Fibroblast of skin of abdomen (primary cell): Measurements from ENCODE around the gene MICAL2.
A peak's percentile ranks its signal among the peaks of the same experiment; 100 is the strongest.

Experiments used
- DNase-seq: peaks from one replicate; pipeline ENCODE4 v3.0.0-alpha.2; 2013

Gene MICAL2

DNA sequence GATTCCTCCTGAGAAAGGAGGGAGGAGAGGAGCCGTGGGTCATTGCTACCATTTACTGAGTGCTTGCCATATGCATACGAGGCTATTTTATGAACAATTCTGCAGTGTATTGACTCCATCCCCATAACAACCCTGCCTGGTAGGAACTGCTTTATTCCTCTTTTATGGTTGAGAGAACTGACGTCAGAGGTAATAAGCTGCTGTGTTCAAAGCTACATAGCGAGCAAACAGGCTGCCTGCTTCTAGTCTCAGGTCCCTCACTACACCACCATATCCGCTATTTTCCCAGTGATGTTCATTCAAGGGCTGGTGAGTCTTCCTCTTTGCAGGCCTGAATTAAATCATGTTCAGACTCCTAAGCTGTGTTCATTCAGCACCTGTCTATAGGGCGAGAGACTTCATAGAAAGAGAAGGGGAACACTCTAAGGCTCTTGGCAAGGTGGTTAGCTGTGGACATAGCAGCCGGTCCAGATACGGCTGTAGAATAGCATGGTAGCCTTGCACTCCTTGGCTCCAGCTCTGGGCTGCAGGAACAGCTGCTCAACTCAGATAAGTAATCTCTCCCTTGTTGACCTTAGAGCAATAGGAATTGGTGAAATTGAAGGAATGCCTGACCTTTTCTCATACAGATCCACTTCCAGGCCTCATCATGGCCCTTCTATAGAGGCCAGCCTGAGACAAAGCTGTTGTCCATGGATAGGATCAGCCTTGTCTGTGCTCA is 82.6 kb downstream of the MICAL2 start:
- no peak for DNase-seq

DNA sequence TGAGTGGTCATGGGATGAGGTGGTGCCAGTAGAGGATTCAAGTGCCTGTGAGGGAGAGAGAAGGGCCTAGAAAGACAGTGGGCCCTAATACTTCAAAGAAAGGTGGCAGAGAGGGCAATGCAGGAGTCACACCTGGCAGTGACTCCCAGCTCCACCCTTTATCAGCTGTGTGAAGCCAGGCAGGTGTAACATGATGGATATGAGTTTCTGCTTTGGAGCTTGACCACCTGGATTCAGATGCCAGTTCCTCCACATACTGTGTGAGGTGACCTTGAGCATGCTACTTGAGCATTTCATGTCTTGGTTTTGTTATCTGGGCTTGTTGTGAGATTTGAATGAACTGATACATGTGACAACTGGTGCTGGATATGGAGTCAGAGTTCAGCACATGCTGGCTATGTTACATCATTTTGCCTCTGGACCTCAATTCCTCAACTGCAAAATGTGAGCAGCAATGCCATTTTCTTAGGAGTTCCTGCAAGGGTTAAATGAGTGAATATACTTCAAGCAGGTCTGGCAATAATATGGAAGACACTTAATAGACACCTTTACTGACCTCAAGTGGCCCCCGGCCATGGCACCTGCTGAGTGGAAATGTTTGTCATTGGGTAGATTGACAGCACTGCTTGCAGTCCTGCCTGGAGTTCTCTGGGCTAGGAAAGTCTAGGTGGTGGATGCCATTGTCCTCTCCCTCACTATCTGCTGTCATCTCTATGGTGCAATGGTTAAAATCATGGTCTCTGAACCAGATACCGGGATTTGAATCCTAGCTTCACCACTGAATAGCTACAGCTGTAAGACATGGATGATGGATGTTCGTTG is 83.3 kb downstream of the MICAL2 start:
- DNase-seq, result no peak

DNA sequence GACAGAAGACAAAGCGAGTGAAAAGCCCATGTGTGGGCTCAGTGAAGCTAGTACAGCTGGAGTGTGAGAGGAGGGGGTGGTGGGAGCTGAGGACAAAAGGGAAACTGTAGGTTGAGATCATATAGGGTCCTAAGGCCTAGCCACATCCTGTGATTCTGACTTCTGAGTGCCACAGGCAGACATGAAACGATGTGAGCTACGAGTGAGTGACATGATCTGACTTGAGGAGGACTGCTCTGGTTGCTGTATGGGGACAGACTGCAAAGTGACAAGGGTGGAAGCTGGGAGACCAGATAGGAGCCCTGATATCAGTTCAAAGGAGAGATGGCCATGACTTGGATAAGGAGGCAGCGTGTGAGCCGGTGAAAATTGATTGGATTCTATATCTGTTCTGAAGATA is 85.4 kb downstream of the MICAL2 start:
- no peak for DNase-seq

DNA sequence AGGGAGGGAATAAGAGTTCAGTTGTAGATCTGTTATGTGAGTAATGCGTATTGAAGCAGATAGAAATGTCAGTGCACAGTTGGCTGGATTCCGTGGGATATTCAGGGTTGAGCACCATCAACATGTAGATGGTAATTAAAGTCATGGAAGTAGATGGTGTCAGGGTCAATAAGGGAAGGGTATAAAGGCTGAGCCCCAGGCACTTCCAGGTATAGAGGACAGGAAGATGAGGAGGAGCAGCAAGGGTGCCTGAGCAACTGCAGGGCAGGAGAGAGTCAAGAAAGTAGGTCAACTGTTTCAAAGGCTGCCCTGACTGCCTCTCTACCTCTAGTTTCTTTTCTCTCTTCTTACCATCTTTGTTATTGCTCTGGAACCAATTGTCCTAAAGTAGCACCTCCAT is 85.9 kb downstream of the MICAL2 start:
- DNase-seq, result no peak

DNA sequence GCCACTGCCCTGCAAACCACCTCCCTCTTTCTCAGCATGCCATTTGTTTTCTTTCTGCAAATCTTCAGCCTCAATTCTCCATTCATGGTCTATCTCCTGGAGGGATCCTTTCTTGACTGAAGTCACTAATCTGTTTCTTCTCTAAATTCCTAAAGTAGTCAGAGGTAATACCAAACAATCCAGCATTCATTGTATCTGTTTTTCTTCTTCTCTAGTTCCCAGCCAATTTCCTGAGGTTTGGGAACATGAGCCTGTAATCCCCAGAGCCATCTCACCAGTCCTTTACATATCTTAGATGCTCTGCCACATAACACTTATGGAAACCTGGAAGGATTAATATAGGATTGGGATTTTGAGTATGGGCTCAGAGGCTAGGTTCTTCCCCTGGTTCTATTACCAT is 86.5 kb downstream of the MICAL2 start:
- DNase-seq, result no peak

DNA sequence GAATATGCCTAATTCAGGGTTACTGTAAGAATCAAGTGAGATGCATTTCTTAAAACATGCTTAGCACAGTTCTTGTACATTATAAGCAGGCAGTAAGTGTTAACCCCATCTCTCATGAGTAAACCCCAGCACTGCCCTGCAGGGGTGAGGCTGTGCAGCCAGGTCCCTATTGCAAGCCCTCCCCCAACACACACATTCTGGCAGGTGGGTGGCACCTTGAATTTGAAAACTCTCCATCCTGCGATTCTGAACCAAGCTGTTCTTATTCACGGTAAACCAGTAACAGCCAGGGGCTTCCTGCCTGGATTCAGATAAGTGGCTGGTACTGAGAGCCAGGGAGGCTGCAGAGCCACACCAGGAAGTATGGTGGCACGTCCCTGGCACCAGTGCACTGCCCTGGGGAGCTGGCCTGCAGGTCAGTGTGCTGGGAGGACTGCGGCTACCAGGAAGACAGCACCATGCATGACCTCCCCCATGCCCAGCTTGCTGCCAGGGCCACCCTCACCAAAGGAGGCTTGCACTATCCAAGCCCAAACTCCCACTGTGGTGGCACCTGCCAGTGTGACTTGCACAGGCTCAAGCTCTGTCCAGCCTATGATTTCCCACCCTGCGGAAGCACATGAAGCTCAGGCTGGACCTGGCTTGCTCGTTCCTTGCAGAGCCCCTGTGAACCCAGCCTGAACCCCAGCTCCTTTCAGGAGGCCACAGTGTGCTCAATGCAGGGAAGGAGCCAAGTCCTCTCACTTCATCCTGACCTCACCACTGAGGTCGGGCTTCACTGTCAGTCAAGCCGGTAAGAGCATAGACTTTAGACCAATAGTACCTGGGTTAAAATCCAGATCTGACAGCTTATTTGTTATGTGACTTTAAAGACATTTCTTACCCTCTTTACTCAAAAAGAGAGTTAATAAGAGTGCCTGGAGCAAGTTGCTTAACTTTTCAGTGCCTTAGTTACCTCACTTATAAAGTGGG is 88.1 kb downstream of the MICAL2 start:
- no peak for DNase-seq

DNA sequence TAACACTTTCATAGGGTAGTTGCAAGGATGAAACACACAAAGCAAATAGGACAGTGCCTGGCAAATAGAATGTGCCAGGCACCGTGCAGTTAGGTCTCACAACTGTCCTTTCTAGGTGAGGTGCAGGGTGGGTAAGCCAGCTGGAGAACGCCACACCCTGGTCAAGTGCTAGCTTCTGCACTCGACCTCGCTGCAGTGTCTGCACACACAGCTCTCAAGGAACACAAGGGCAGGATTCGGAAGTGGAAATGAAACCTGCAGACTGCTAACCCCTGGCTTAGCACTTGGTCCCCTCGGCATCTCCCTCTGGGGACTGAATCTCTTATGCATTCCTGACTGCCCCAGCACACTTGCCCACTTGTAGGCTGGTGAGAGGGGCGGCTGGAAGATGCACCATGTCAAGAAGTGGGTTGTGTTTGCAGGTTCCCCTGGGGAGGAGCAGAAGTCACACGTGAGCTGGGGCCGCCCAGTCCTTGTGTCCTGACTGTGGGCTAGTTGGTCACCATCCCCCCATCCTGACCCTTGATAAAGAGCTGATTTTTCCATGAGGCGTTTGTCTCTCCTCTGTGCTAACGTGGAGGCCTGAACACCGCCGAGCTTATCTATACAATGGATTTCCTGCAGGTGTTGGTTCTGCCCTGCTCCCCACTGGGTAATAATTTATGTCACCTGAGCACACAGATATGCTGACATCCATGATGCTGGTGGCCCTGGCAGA is 89.0 kb downstream of the MICAL2 start:
- no peak for DNase-seq

DNA sequence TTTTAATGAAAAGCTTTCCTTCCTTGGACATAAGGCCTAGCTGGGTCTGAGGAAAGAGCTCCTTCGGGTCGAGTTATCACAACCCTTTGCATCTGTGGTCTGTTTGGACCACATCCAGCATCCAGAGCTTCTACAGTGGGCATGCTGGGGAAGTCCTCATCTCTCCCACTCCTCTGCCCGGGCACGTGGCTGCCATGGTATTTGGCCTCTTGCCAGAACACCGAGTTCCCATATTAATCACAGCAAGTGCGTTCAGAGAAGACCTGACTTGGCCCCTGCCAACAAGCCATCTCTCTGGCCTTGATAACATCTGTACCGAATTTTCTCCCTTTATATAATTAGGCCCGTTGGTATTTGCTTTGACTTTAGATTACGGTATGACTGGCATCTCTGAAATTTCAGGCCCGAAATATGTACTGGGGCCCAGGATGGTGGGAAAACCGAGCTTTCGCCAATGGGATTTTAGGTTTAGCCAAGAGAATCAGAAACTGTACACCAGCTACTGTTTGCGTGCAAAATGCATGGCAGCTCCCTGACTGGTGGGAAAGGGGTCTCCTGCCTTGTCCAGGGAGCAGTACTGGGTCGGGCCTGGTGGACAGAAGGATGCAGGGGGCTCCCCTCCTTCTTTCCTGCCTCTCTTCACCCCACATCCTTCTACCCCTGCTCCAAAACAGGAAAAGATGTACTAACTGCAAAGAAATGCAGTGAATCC is 90.0 kb downstream of the MICAL2 start:
- peak; percentile 90 for DNase-seq

DNA sequence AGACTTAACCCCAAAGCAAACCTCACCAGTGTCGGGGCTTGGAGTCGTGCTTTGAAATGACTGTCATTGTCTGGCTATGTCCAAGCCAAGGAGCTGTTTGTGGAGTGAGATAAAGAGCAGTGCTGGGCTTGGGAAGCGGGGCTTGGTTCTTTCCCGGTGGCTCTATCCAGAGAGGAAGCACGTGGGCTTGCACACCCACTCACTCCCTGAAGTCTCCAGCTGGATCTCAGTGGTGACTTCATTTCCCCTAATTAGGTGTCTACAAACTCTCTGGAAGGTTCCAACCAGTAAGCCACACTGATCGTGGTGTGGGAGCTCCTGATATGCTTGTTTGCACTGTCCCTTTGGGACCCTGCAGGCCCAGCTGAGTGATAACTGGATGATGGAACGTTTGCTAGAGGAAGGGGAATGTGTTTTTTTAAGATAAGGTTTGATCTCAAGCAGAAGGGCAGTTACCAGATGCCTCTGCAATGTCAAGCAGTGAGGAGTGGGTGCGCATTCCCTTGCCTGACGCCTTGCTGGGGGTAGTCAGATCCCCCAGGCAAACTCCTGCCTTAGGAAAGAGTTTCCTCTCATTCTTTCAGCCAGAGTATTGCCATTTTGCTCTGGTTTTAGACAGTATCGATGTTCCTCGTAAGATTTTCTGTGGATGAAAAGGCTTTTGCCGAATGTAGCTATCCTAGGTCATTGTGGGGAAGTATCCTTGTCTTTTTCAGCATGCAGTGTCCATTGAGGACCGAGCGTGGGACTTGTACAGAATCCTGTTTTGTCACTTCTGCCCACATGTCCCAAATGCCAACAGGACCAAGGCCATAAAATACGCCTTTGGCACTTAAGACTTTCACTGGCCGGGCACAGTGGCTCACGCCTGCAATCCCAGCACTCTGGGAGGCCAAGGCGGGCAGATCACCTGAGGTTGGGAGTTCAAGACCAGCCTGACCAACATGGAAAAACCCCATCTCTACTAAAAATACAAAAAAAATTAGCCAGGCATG is 90.9 kb downstream of the MICAL2 start:
- peak; percentile 98 for DNase-seq

DNA sequence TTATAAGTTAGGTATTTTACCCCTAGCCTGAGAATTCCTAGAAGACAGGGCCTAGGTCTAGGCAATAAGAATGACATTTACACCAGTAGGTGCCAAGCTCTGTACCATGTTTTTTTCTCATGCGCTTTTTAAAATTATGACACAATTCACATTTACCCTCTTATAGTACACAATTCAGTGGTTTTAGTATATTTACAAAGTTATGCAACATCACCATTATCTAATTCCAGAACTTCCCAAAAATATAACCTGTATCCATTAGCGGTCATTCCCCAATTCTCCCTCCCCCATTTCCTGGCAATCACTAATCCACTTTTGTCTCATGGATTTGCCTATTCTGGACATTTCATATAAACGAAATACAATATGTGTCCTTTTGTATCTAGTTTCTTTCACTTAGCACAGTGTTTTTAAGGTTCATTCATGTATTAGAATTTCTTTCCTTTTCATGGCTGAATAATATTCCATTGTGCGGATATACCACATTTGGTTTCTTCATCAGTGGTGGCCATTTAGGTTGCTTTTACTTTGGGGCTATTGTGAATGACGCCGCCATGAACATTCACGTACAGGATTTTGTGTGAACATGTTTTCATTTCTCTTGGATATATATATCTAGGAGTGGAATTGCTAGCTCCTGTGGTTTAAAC is 92.4 kb downstream of the MICAL2 start:
- no peak for DNase-seq

DNA sequence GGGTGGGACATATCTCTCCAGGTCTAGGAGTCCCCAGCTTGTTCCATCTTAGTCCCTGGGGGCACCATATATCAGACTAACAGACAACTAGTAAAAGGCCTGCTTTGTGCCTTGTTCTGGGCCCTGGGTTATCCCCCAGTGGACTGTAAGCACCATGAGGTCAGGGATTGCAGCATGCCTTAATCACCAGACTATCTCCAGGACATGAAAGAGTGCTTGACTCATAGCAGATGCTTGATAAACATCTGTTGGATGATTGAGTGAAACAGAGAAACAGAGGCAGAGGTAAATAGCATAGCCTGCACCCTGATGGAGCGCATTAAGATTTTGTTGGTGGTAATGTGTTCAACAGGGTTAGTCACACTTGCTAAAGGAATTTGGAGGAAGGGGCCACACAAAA is 94.1 kb downstream of the MICAL2 start:
- DNase-seq, result no peak

DNA sequence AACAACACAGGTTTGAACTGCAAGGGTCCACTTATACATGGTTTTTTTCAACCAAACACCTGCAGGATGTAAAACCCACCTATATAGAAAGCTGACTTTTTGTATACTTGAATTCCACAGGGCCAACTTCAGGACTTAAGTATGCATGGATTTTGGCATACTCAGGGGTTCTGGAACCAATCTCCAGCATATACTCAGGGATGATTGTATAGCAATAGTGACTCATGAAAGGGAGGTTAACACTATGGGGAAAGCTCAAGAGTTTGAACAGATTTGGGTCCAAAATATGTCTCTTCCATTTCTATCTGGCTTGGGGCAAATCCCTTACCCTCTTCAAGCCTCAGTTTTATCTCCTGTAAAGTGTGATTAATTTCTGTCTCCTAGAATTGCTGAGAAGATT is 94.9 kb downstream of the MICAL2 start:
- DNase-seq, result peak; percentile 84

DNA sequence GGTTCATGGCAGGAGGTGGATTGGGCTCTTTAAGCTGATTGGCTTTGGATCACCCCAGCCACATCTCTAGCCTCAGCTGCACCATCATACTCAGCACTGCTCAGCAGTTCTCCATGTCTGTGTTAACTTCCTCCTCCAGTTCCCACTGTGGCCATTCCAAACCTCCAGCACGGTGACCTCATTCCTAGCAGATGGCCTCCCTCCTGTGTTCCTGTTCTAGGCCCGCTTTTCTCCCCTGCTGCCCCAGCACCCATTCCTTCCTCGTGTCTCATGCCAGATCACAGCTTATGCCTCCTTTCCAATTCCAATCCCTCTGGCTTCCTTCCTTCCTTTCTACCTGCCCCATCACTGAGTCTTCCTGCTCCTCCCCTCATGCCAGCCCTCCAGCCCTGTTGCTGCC is 96.1 kb downstream of the MICAL2 start:
- peak; percentile 54 for DNase-seq

DNA sequence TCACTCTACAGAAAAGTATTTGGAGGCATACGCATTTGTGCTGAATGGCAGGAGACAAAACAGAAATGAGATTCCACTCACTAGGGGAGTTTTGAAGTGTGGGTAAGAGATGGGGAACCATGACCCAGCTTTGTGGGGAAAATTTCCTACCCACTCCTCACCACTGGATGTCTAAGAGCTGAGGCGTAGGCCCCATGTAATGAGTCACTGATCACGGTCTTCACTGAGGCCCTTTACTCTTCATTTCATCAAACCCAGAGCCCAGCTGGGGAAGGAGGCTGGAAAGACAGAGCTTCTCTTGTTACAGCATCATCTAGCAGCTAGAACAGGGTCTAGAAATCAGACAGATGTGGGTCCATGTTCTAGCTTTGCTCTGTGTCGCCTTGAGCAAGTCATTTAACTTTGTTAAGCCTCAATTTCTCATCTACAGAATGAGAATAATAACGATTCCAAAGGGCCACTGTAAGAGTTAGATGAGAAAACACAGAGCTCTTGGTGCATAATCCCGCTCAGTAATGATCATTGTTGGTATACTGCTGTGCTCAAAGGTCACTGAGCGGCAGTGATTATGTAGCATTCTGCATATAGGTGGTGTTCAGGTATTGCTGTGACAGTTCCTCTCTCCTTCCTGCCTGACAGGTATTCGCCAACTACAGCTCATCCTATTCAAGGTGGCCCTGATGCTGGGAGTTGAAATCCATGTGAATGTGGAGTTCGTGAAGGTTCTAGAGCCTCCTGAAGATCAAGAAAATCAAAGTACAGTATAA is 97.2 kb downstream of the MICAL2 start:
- peak; percentile 96 for DNase-seq

DNA sequence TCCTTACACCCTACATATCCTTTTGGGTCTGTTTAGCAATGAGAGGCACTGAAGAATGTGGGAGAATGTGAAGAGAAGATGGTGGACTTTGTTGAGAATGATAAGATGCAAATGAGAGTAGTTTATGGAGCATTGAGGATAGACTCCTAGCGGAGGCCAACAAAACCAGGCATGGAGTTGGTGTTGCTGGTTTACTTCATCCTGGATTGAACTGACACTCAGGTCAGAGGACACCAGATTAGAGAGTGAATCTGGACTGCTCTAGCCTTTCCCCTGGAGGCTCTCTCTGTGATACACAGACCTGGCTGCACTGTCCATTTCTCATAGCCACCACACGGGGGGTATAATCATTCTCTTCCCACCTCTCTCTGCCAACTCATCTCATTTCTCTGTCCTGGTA is 98.7 kb downstream of the MICAL2 start:
- DNase-seq, result no peak

DNA sequence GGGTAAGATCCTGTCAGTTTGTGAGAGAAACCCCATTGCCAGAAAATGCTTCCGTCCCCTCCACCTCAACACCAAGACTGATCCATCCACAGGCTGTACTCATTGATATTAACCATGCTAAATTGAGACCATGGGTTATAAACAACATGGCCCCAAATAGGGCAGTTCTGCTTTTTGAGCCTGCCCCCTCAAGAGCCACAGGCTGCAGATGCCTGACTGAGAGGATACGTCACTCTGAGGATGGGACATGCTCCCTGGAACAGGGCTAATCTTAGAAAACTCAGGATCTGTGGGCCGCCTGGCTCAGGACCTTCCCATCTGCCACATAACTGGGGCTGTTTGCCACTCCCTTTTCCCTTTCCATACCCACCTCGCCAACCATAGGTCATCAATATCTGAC is 99.8 kb downstream of the MICAL2 start:
- DNase-seq, result no peak

DNA sequence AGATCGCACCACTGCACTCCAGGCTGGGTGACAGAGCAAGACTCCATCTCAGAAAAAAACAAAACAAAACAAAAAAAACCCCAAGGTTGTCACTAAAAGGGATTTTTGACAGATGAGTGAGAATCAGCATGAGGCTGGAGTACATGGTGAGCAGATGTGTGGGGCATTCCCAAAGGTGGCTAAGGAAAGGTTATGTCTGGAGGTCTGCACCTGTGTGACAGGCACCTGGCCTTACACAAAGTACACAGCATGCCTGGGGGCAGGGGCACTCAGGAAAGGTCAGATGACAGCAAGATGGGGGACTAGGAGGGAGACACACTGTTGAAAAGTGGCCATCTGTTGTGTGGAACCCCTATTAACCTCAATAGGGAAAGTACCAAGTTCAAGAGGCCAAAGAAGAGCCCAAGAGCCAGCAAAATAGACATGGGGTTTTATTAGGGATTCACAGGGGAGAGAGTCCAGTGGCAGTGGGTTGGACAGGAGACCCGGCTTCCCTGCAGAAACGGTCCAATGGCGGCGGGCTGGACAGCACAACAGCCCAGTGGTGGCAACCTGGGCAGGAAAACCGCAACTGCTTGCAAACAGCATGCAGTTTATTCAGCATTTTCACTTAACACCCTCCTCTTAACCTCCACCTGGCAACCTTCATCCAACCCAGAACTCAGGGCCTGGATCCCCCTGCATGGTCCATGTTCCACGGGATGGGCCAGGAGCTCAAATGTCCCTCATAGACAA is 101.1 kb downstream of the MICAL2 start:
- no peak for DNase-seq

DNA sequence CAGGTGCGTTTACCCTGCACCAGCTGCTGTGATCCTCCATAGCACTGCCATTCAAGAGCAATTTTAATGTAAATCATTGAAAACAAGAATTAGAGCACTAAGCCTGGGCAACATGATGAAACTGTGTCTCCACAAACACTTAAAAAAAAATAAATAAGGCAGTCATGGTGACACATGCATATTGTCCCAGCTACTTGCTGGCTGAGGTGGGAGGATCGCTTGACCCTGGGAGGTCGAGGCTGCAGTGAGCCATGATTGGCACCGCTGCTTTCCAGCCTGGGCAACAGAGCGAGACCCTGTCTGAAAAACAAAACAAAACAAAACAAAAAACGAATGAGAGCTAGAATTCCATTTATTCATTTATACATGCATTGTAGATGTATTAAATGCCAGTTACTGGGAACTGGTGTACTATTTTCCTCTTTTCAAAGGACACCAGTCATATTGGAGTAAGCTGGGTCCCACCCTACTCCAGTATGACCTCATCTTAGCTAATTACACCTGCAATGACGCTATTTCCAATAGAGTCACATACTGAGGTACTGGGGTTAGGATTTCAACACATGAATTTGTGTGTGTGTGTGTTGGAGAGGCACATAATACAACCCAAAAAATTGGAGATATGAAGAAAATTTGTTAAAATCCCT is 101.9 kb downstream of the MICAL2 start:
- no peak for DNase-seq
